ACC112 (cell line): Measurements from ENCODE around the gene TTPAL.

Experiments
- H2AFZ ChIP-seq: fragments of 200-600 bp; sonication (generic); one replicate; pipeline ENCODE4 v1.6.0; 2017; ENCODE audit warnings: antibody characterized with exemption, low read length; ENCODE audit not compliant: unreplicated experiment
- H3K27ac ChIP-seq: fragments of 200-600 bp; sonication (generic); 2 replicates; pipeline ENCODE4 v1.5.1; 2014; ENCODE audit warnings: low read depth, mild to moderate bottlenecking, antibody characterized with exemption, low read length, moderate library complexity
- H3K27me3 ChIP-seq: fragments of 200-600 bp; sonication (generic); 2 replicates; pipeline ENCODE4 v1.6.1; 2014; ENCODE audit warnings: mild to moderate bottlenecking, antibody characterized with exemption, low read length, moderate library complexity, mixed read lengths; ENCODE audit not compliant: insufficient read depth
- H3K36me3 ChIP-seq: fragments of 200-600 bp; sonication (generic); 2 replicates; pipeline ENCODE4 v1.6.1; 2016; ENCODE audit warnings: mild to moderate bottlenecking, antibody characterized with exemption, low read length, moderate library complexity, mixed read lengths; ENCODE audit not compliant: insufficient read depth
- H3K4me1 ChIP-seq: fragments of 200-600 bp; sonication (generic); one replicate; pipeline ENCODE4 v1.6.1; 2016; ENCODE audit warnings: low read length, mixed read lengths; ENCODE audit not compliant: insufficient read depth, unreplicated experiment, control insufficient read depth
- H3K4me3 ChIP-seq: fragments of 200-600 bp; sonication (generic); 2 replicates; pipeline ENCODE4 v1.5.1; 2014; ENCODE audit warnings: mild to moderate bottlenecking, low read depth, low read length
- H3K79me2 ChIP-seq: fragments of 200-600 bp; sonication (generic); one replicate; pipeline ENCODE4 v1.6.0; 2016; ENCODE audit warnings: low read length; ENCODE audit not compliant: control insufficient read depth, unreplicated experiment, insufficient read depth

The TTPAL gene

DNA sequence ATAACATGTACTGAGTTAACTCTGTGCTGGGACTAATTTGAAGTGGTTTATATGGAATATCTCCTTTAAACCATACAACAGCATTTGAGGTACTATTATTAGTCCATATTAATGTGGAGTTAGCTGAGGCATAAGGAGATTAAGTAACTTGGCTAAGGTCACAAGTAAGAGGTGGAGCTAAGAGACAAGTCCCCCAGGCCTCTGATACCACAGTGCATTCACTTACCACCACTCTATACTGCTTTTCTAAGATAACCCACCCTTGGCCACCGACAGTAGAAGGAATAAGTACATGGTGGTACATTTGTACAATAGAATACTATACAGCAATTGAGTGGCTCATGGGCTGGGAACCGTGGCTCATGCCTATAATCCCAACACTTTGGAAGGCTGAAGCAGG, 16.4 kb upstream of the TTPAL start:
- Histone ChIP-seq H3K4me1 (peaks cover under 1% of the 10 kb centered on the region), H3K27me3 (no peaks in the 10 kb centered on the region), H3K4me3 (no peak overlapping the region), H3K36me3 (no peaks in the 10 kb centered on the region), H3K79me2 (no peaks in the 10 kb centered on the region), H3K27ac (no peak overlapping the region), H2AFZ (no peak overlapping the region)

DNA sequence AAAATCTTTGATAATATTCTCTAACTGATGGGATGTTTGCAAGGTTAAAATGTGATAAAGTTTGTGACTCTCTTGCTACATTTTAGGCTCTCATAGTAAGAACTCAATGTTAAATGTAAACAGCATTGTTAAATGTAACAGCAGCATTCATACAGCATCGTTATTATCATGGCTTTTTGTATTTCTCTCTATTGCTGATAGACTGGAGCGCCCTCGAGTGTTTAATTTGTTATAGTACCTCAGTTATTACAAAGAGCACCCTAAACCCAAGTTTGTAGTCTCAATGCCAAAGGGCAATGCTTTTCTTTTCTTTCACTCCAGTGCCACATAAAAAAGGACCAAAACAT, 14.9 kb upstream of the TTPAL start:
- Histone ChIP-seq H3K27ac (no peak overlapping the region), H3K79me2 (no peaks in the 10 kb centered on the region), H2AFZ (no peak overlapping the region), H3K4me1 (peaks cover 15% of the 10 kb centered on the region), H3K36me3 (no peaks in the 10 kb centered on the region), H3K27me3 (no peaks in the 10 kb centered on the region), H3K4me3 (no peak overlapping the region)

DNA sequence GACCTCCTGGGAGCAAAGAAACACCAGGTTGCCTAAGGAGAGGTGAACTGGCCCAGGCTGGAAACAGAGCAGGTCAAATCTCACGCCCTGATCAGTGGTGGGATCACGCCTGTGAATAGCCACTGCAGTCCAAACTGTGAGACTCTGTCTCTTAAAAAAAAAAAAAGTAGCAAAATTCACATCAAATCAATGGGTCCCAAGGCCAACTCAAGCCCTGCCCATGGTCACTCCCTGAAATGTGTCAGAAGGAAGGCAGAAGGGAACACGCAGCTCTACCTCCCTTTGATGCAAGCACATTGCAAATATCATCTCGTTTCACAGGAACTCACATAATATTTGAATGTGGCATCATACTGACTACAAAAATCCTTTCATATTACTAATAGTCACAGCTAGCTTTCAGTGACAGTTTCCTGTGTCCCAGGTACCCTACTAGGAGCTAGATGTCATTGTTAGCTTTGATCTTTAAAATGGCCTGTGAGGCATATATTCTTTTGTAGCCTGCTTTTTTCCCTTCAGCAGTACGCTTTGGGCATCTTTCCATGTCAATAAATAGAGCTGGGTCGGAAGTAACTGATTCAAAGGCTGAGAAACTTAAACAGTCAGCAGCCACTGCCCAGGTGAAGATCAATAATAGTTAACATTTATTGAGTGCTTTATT, 14.4 kb upstream of the TTPAL start:
- Histone ChIP-seq H3K27ac (no peak overlapping the region), H3K36me3 (no peaks in the 10 kb centered on the region), H3K4me1 (peaks cover 16% of the 10 kb centered on the region), H3K27me3 (no peaks in the 10 kb centered on the region), H3K79me2 (no peaks in the 10 kb centered on the region), H3K4me3 (no peak overlapping the region), H2AFZ (peak overlapping the region; percentile 30)

DNA sequence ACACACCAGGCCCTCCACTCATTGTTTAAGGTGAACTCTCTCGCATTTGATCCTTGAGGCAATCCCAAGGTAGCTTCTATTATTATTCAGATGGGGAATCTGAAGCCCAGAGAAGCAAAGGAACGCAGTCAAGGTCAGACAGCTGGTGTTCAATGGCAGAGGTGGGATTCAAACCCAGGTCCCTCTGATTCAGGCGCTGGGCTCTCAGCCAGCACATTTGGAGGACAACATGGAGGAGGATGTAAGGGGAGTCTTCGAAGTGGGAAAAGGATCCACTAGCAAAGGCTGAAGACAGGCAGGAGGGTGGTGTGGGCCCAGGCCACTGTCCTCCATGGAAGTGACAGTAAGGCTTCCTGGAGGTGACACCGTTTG, 13.9 kb upstream of the TTPAL start:
- no peaks in the 10 kb centered on the region for H3K79me2 ChIP-seq
- no peak overlapping the region for H3K4me3 ChIP-seq
- H3K4me1 ChIP-seq: peaks cover 20% of the 10 kb centered on the region
- H3K36me3 ChIP-seq: no peaks in the 10 kb centered on the region
- H3K27me3 ChIP-seq: no peaks in the 10 kb centered on the region
- no peak overlapping the region for H3K27ac ChIP-seq
- peak overlapping the region; percentile 30 for H2AFZ ChIP-seq

DNA sequence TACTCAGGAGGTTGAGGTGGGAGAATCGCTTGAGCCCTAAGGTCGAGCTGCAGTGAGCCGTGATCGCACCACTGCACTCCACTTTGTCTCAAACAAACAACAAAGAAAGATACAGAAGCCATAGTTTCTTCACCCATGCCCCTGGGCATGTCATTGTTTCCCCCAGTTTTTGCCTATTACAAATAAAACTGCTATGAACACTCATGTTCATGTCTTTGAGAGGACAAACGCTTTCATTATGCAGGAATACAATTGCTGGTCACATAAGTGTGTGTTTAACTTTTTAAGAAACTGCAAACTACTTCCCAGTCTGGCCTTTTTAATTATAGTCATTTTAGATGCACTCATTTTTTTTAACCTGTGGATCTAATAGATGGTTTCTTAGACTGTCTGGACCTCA, 12.2 kb upstream of the TTPAL start:
- Histone ChIP-seq H3K4me1 (peaks cover 37% of the 10 kb centered on the region), H3K27ac (no peak overlapping the region), H3K27me3 (no peaks in the 10 kb centered on the region), H3K36me3 (no peaks in the 10 kb centered on the region), H2AFZ (no peak overlapping the region), H3K79me2 (no peaks in the 10 kb centered on the region), H3K4me3 (no peak overlapping the region)

DNA sequence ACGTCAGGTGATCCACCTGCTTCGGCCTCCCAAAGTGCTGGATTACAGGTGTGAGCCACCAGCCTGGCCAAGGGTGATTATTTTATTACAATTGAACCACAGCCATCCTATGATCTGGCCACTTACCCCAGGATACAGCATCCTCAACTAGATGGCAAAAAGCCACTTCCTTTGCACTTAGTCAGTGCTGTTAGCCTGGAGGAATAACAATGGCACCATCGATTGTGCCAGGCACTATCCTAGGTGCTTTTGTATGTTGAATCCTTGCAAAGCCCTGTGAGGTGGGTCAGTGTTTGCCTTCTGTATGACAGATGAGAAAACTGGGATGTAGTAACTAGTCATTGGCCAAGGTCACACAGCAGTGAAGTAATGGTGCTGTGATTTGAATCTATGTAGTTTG, 11.2 kb upstream of the TTPAL start:
- no peaks in the 10 kb centered on the region for H3K79me2 ChIP-seq
- peaks cover 45% of the 10 kb centered on the region for H3K4me1 ChIP-seq
- no peaks in the 10 kb centered on the region for H3K36me3 ChIP-seq
- peak overlapping the region; percentile 96 for H3K27ac ChIP-seq
- H3K27me3 ChIP-seq: no peaks in the 10 kb centered on the region
- no peak overlapping the region for H3K4me3 ChIP-seq
- no peak overlapping the region for H2AFZ ChIP-seq

DNA sequence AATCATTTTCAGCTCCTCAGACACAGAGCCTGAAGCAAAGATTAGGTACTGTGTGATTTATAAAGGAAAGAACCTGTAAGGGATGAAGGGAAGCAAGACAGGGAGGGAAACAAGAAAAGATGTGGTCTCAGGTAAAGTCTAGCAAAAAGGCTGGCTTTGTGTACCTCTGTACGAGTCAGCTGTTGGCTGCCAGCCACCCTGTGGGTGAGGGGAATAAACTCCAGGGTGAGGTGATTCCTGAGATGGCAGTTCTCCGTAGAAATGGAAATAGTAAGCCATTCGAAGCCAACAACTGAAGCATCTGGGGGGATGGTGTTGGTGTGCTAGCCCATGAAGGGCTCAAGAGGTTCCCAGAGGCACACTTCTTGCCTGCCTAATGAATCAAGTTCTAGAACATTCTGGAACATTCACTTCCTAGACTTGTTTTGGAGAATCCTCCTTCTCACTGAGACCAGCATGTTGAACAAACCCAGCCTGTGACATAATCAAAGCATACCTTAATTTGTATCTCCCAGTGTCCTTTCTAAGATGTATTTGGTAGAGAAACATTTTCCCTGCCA, 10.6 kb upstream of the TTPAL start:
- peaks cover 45% of the 10 kb centered on the region for H3K4me1 ChIP-seq
- H3K36me3 ChIP-seq: no peaks in the 10 kb centered on the region
- H3K27ac ChIP-seq: peak overlapping the region; percentile 96
- no peaks in the 10 kb centered on the region for H3K27me3 ChIP-seq
- H3K79me2 ChIP-seq: no peaks in the 10 kb centered on the region
- H2AFZ ChIP-seq: peak overlapping the region; percentile 70
- H3K4me3 ChIP-seq: no peak overlapping the region

DNA sequence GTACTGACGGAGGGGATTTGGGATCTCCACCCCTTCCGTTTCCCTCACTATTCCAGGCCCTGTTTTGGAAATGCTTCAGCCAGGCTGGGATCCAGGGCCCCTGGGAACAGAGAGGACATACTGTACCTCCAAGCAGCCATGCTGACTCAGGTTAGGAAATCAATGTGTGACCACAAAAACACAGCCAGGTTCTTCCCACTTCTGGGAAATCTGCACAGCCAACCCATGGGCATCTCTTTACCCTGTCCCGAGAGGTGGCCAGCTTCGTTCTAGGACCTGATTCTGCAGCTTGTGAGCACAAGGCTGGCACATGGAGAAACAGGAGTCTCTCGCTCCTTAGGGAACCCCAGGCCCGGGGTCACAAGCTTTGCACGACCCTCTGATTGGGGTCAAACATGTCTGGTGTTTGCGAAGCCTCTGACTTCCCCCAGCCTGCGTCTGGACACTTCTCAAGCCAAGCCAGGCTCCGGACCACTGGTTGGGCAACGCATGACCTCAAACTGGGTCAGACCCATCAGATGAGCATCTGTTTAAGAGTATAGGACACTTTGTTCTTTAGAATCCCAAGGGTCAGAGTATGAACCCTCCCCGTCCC, 8.3 kb upstream of the TTPAL start:
- Histone ChIP-seq H3K4me1 (peaks cover 47% of the 10 kb centered on the region), H3K36me3 (no peaks in the 10 kb centered on the region), H2AFZ (peak overlapping the region; percentile 0), H3K27ac (peak overlapping the region; percentile 96), H3K79me2 (no peaks in the 10 kb centered on the region), H3K27me3 (no peaks in the 10 kb centered on the region), H3K4me3 (peak overlapping the region; percentile 23; the same call in 1 of the 2 replicates)

DNA sequence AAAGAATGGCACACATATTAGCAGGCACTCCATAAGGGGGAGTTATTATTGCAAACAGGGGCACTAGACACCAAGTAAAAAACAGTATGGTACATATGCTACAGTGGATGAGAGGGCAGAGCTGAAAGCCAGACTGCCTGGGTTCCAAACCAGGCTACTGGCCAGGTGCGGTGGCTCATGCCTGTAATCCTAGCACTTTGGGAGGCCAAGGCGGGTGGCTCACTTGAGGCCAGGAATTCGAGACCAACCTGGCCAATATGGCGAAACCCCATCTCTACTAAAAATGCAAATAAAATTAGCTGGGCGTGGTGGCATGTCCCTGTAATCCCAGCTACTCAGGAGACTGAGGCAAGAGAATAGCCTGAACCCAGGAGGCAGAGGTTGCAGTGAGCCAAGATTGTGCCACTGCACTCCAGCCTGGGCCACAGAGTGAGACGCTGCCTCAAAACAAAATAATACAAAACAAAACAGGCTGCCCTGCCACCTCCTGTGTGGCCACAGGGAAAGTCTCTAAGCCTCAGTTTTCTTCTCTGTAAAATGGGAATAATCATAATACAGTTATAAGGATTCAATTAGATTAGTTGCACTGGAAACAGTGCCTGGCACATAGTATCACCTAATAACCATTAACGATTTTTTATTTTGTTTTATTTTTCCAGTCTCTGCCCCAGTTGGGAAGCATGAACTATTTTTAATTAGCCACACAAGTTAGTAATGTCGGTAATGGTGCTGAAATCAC, 7.5 kb upstream of the TTPAL start:
- Histone ChIP-seq H3K27me3 (no peaks in the 10 kb centered on the region), H3K4me3 (peak overlapping the region; percentile 23; the same call in 1 of the 2 replicates), H3K79me2 (no peaks in the 10 kb centered on the region), H2AFZ (peak overlapping the region; percentile 0), H3K4me1 (peaks cover 47% of the 10 kb centered on the region), H3K27ac (peak overlapping the region; percentile 96), H3K36me3 (no peaks in the 10 kb centered on the region)

DNA sequence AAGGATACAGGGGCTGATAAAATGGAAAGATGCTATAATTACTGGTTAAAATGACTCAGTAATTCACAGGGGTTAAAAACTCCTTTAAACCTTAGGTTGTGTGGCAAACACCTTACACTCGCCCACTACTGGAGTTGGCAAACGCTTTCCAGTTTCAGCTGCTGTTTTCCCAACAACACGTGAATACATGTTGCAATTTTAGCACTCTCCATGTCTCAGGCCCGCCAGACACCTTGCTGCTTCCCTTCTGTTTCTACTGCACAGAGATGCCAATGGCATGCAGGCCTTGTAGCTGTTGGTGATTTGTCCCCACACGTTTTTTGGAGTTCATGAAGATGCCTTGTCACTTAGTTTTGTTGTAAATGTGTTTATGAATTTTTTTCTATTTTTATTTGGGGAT, 5.3 kb upstream of the TTPAL start:
- no peaks in the 10 kb centered on the region for H3K36me3 ChIP-seq
- no peak overlapping the region for H2AFZ ChIP-seq
- no peak overlapping the region for H3K27ac ChIP-seq
- H3K79me2 ChIP-seq: peaks cover under 1% of the 10 kb centered on the region
- H3K27me3 ChIP-seq: no peaks in the 10 kb centered on the region
- no peak overlapping the region for H3K4me3 ChIP-seq
- peaks cover 41% of the 10 kb centered on the region for H3K4me1 ChIP-seq
